ENCODE data around the gene QRICH2.

- TF ChIP-seq CTCF (IDR thresholded peaks at IDR 0.05) (no peak), POLR2A (IDR thresholded peaks at IDR 0.05) (no peak)
These were observed 11.2 kb downstream of the QRICH2 start for GRCh38 chr17:76296889-76297288.

Data from testis (tissue), 2 donors.